IMR-90 (cell line): ENCODE measurements around the gene RARB. TPM values are rescaled to one million over a fixed set of nuclear protein-coding genes. Genes with fewer than 3 reads are reported as not detected.

Experiments used
- ATAC-seq: fragments of 200-7000 bp; cut with Tn5 transposase; 2 replicates; pipeline ENCODE4 v1.9.1; 2020; ENCODE audit warnings: low read depth, mild to moderate bottlenecking, moderate library complexity
- BruUV-seq: library from RNA; stranded (reverse); fragments of 400-500 nt; replicated peaks from 2 replicates; lab custom pipeline; 2021; lab: Mats Ljungman, UMichigan
- CTCF ChIA-PET: fragments of 300-600 bp; formaldehyde crosslinking; extraction: SDS; loops from one replicate; lab custom pipeline; 2021; ENCODE audit warnings: antibody characterized with exemption; lab: Yijun Ruan, JAX
- POLR2A ChIA-PET: fragments of 300-600 bp; sonication (Branson Sonifier 250); formaldehyde crosslinking; loops from one replicate; lab custom pipeline; 2022; ENCODE audit warnings: antibody characterized with exemption; ENCODE audit not compliant: unreplicated experiment; lab: Charles Lee
- DNase-seq: peaks from one replicate; pipeline ENCODE4 v3.0.0; 2013
- H2AFZ ChIP-seq: replicated peaks from 2 replicates; pipeline ENCODE3; 2013; ENCODE audit warnings: low read length, mild to moderate bottlenecking; ENCODE audit not compliant: poor library complexity
- H2AK5ac ChIP-seq: 2 replicates; pipeline ENCODE4 v1.6.1; 2013; ENCODE audit warnings: low read depth, low read length, inconsistent platforms
- H2AK9ac ChIP-seq: replicated peaks from 2 replicates; pipeline ENCODE3; 2013; ENCODE audit warnings: mild to moderate bottlenecking, low read depth, low read length, moderate library complexity; ENCODE audit not compliant: poor library complexity
- H2BK120ac ChIP-seq: 2 replicates; pipeline ENCODE4 v1.6.1; 2013; ENCODE audit warnings: low read depth, low read length, inconsistent platforms
- H2BK15ac ChIP-seq: 3 replicates; pipeline ENCODE4 v1.6.1; 2013; ENCODE audit warnings: low read depth, low read length, inconsistent platforms
- H2BK20ac ChIP-seq: 2 replicates; pipeline ENCODE4 v1.6.1; 2013; ENCODE audit warnings: low read depth, mild to moderate bottlenecking, inconsistent platforms, low read length, moderate library complexity
- H2BK5ac ChIP-seq: 2 replicates; pipeline ENCODE4 v1.6.1; 2013; ENCODE audit warnings: mild to moderate bottlenecking, low read depth, low read length, inconsistent platforms; ENCODE audit not compliant: poor library complexity, severe bottlenecking
- H3K14ac ChIP-seq: replicated peaks from 2 replicates; pipeline ENCODE4 v1.6.1; 2013; ENCODE audit warnings: low read depth, low read length, inconsistent platforms
- H3K18ac ChIP-seq: 2 replicates; pipeline ENCODE4 v1.6.1; 2013; ENCODE audit warnings: low read depth, low read length, control low read depth
- H3K23ac ChIP-seq: 2 replicates; pipeline ENCODE4 v1.6.1; 2013; ENCODE audit warnings: low read depth, low read length, inconsistent platforms
- H3K27ac ChIP-seq: 2 replicates; pipeline ENCODE4 v1.5.1; 2013; ENCODE audit warnings: mild to moderate bottlenecking, control low read depth, low read length; ENCODE audit not compliant: insufficient read depth
- H3K27me3 ChIP-seq: 2 replicates; pipeline ENCODE4 v1.6.1; 2013; ENCODE audit warnings: low read length; ENCODE audit not compliant: control insufficient read depth, insufficient read depth
- H3K36me3 ChIP-seq: 2 replicates; pipeline ENCODE4 v1.6.1; 2013; ENCODE audit warnings: low read length, mixed read lengths; ENCODE audit not compliant: control insufficient read depth, insufficient read depth
- H3K4ac ChIP-seq: 2 replicates; pipeline ENCODE4 v1.6.1; 2013; ENCODE audit warnings: low read depth, low read length, inconsistent platforms
- H3K4me1 ChIP-seq: 2 replicates; pipeline ENCODE4 v1.6.1; 2013; ENCODE audit warnings: low read length, mixed read lengths; ENCODE audit not compliant: control insufficient read depth, insufficient read depth
- H3K4me2 ChIP-seq: 2 replicates; pipeline ENCODE4 v1.6.1; 2013; ENCODE audit warnings: low read depth, mild to moderate bottlenecking, control low read depth, low read length, moderate library complexity
- H3K4me3 ChIP-seq: 2 replicates; pipeline ENCODE4 v1.5.1; 2013; ENCODE audit warnings: low read depth, mild to moderate bottlenecking, control low read depth, low read length, moderate library complexity; ENCODE audit not compliant: insufficient read depth
- H3K56ac ChIP-seq: 2 replicates; pipeline ENCODE4 v1.6.1; 2013; ENCODE audit warnings: low read length, inconsistent platforms; ENCODE audit not compliant: insufficient read depth; ENCODE audit errors: extremely low read depth
- H3K79me1 ChIP-seq, 2 experiments: 2 replicates each; pipeline ENCODE4 v1.6.1; 2013; ENCODE audit warnings: low read length in 2 of 2, inconsistent platforms in 1 of 2, low read depth in 1 of 2
- H3K9ac ChIP-seq: 2 replicates; pipeline ENCODE4 v1.6.1; 2013; ENCODE audit warnings: low read depth, low read length, control low read depth
- H3K9me1 ChIP-seq: 2 replicates; pipeline ENCODE4 v1.6.1; 2013; ENCODE audit warnings: low read length, inconsistent platforms; ENCODE audit not compliant: insufficient read depth
- H3K9me3 ChIP-seq: 2 replicates; pipeline ENCODE4 v1.6.1; 2013; ENCODE audit warnings: low read length; ENCODE audit not compliant: control insufficient read depth, insufficient read depth
- H4K20me1 ChIP-seq: 2 replicates; pipeline ENCODE4 v1.6.1; 2013; ENCODE audit warnings: low read length, inconsistent platforms; ENCODE audit not compliant: insufficient read depth
- H4K5ac ChIP-seq: 2 replicates; pipeline ENCODE4 v1.6.1; 2013; ENCODE audit warnings: mild to moderate bottlenecking, low read depth, low read length, control low read depth
- H4K8ac ChIP-seq, 2 experiments: 2 replicates each; pipeline ENCODE4 v1.6.1; 2013; ENCODE audit warnings: low read depth in 2 of 2, low read length in 2 of 2, control low read depth in 1 of 2, inconsistent platforms in 1 of 2
- H4K91ac ChIP-seq: 2 replicates; pipeline ENCODE4 v1.6.1; 2013; ENCODE audit warnings: low read depth, low read length, inconsistent platforms; ENCODE audit not compliant: insufficient read depth
- CEBPB ChIP-seq: IDR thresholded peaks from 2 replicates; pipeline ENCODE4 v1.6.1; 2012; ENCODE audit warnings: low read depth, low read length, improper control_type of control experiment
- CHD1 ChIP-seq: IDR thresholded peaks from 2 replicates; pipeline ENCODE4 v1.6.1; 2012; ENCODE audit warnings: low read depth, low read length, improper control_type of control experiment
- FOS ChIP-seq: fragments of 150-350 bp; IDR thresholded peaks from 2 replicates; pipeline ENCODE4 v1.6.1; 2016; ENCODE audit warnings: low read depth, low read length
- MAZ ChIP-seq: IDR thresholded peaks from 2 replicates; pipeline ENCODE4 v1.6.1; 2012; ENCODE audit warnings: low read depth, mild to moderate bottlenecking, low read length, improper control_type of control experiment, moderate library complexity, borderline replicate concordance
- RCOR1 ChIP-seq: IDR thresholded peaks from 2 replicates; pipeline ENCODE4 v1.6.1; 2012; ENCODE audit warnings: mild to moderate bottlenecking, low read length, improper control_type of control experiment; ENCODE audit not compliant: insufficient replicate concordance
- RFX5 ChIP-seq: IDR thresholded peaks from 2 replicates; pipeline ENCODE4 v1.8.0; 2012; ENCODE audit warnings: low read depth, mild to moderate bottlenecking, low read length, moderate library complexity
- WGBS, 2 experiments: methylation state at CpG; one replicate each; pipeline versions ENCODE4 v1.1.5 to v1.1.7; 2013; ENCODE audit warnings: missing lambda C conversion rate in 2 of 2; ENCODE audit not compliant: insufficient read length in 1 of 2; ENCODE audit errors: extremely low coverage in 2 of 2; 5-methylcytosine and 5-hydroxymethylcytosine counted together
- dilution Hi-C: fragments of 300-500 bp; cut with HindIII; formaldehyde crosslinking; loops from one replicate; pipeline ENCODE4 v1.14.3; 2018; ENCODE audit warnings: low sequenced_read_pairs; ENCODE audit not compliant: unreplicated experiment
- in situ Hi-C: fragments of 300-500 bp; cut with MboI; formaldehyde crosslinking; loops from 3 replicates; pipeline ENCODE4 v1.14.3; 2019; ENCODE audit warnings: low sequenced_read_pairs, inconsistent platforms, mixed read lengths
- intact Hi-C: fragments of 100-400 bp; cut with micrococcal nuclease; formaldehyde crosslinking; loops from 2 replicates; pipeline ENCODE4 v1.10.0; 2022
- polyA plus RNA-seq, 3 experiments: library from polyadenylated mRNA; depleted of rRNA; stranded (reverse); fragments of >200 nt; gene quantifications; 2 replicates each; pipeline ENCODE4 v1.2.3, GENCODE V29; 2012; ENCODE audit warnings: low replicate concordance in 1 of 3
- total RNA-seq: library from RNA; depleted of rRNA; stranded (reverse); fragments of >200 nt; gene quantifications from 2 replicates; pipeline ENCODE4 v1.2.3, GENCODE V29; 2012

Gene RARB
- total and polyA plus RNA-seq, 2 of the 4 experiments (the other 2 are of a cell fraction), result 0.53 to 1.4 TPM

- no peak overlapping the region for H3K14ac ChIP-seq
- H3K18ac ChIP-seq, result no peak overlapping the region
- 0 out of 2 replicates have a peak overlapping the region, but pooled peaks have one; percentile 87 for H3K4ac ChIP-seq
- no peak overlapping the region for H3K9ac ChIP-seq
- H2AK5ac ChIP-seq, result no peak overlapping the region
- ChIA-PET CTCF (interaction anchor here (1.2 kb wide), 1 partner anchor 13 kb away, joined by 5 read pairs; no protein-coding TSS in a partner anchor), POLR2A (no interaction called here)
- H2BK120ac ChIP-seq, result peak overlapping the region; percentile 23
- no peak overlapping the region for H2AFZ ChIP-seq
- H3K23ac ChIP-seq, result no peak overlapping the region
- no peak for DNase-seq
- H3K79me1 ChIP-seq, result no peaks in the 10 kb centered on the region
- BruUV-seq, result no TSS peak
- H3K56ac ChIP-seq, result no peak overlapping the region
- in situ Hi-C loops (loop anchor here (10.0 to 25.0 kb wide), 2 partner anchors 616 to 1318 kb away; no protein-coding TSS in a partner anchor), dilution Hi-C loops (no loop called here), intact Hi-C loops (no loop called here)
- 0 out of 2 replicates have a peak overlapping the region, but pooled peaks have one; percentile 10 for H2BK20ac ChIP-seq
- no peak overlapping the region for H4K8ac ChIP-seq
- H3K4me1 ChIP-seq, result peaks cover 6% of the 10 kb centered on the region; the same call in 1 of the 2 replicates
- no peaks in the 10 kb centered on the region for H3K27me3 ChIP-seq
- peaks cover 14% of the 10 kb centered on the region for H3K9me1 ChIP-seq
- no peak overlapping the region for H3K27ac ChIP-seq
- H4K20me1 ChIP-seq, result no peaks in the 10 kb centered on the region
- ATAC-seq, result no peak
- H2BK5ac ChIP-seq, result no peak overlapping the region
- no peak overlapping the region for H3K4me3 ChIP-seq
- TF ChIP-seq RFX5 (no peak), RCOR1 (no peak), FOS (no peak), CHD1 (no peak), CEBPB (no peak), MAZ (no peak)
- no peaks in the 10 kb centered on the region for H3K9me3 ChIP-seq
- H2BK15ac ChIP-seq, result no peak overlapping the region; the same call in 2 of the 3 replicates
- H3K4me2 ChIP-seq, result no peak overlapping the region
- no peak overlapping the region for H2AK9ac ChIP-seq
- WGBS, 2 experiments, result 100% methylated on average over 5 of the region's 8 CpGs; no CpG with 5 or more reads in 1 of the 2 experiments
- H4K91ac ChIP-seq, result peak overlapping the region; percentile 24; the same call in 1 of the 2 replicates
- no peak overlapping the region for H4K5ac ChIP-seq
- no peaks in the 10 kb centered on the region for H3K36me3 ChIP-seq
These were observed 152.5 kb downstream of the RARB start for GRCh38 chr3:25580534-25580933.
